ENCODE measurements around the gene TPSD1.
"Not testable (repeated sequence)": the region's sequence is repeated elsewhere in the genome, so short reads cannot be mapped to it uniquely, and the experiment has no call there.

TPSD1 gene

GRCh38 chr16:1255276-1256122 is at the start of gene TPSD1:
Gene TPSD1, plus strand, starts transcription at chr16:1256069. Its CDS starts 212 bp downstream, at chr16:1256281.
- not testable (repeated sequence) for DNase-seq

- DNase-seq: peak; percentile 65
Observed at GRCh38 chr16:1206326-1206725, 49.5 kb upstream of the TPSD1 start.

GRCh38 chr16:1206786-1207185 is 49.1 kb upstream of the TPSD1 start:
- DNase-seq: no peak

- no peak for DNase-seq
Observed at GRCh38 chr16:1208239-1208830, 47.5 kb upstream of the TPSD1 start.

GRCh38 chr16:1209081-1209480 is 46.8 kb upstream of the TPSD1 start:
- DNase-seq: no peak

GRCh38 chr16:1210461-1210860 is 45.4 kb upstream of the TPSD1 start:
- DNase-seq: no peak

GRCh38 chr16:1211451-1212268 is 44.2 kb upstream of the TPSD1 start:
- DNase-seq: no peak

GRCh38 chr16:1212616-1213194 is 43.2 kb upstream of the TPSD1 start:
- DNase-seq: no peak

- DNase-seq: no peak
Observed at GRCh38 chr16:1213231-1213630, 42.6 kb upstream of the TPSD1 start.

- no peak for DNase-seq
Observed at GRCh38 chr16:1213796-1214372, 42.0 kb upstream of the TPSD1 start.

GRCh38 chr16:1214719-1215118 is 41.1 kb upstream of the TPSD1 start:
- no peak for DNase-seq

- peak; percentile 47 for DNase-seq
Observed at GRCh38 chr16:1215574-1216295, 40.1 kb upstream of the TPSD1 start.

- DNase-seq: no peak
Observed at GRCh38 chr16:1216296-1216619, 39.6 kb upstream of the TPSD1 start.

- no peak for DNase-seq
Observed at GRCh38 chr16:1216681-1217400, 39.0 kb upstream of the TPSD1 start.

GRCh38 chr16:1217526-1217925 is 38.3 kb upstream of the TPSD1 start:
- no peak for DNase-seq

- DNase-seq: no peak
Observed at GRCh38 chr16:1218061-1218929, 37.6 kb upstream of the TPSD1 start.

- no peak for DNase-seq
Observed at GRCh38 chr16:1218930-1219611, 36.8 kb upstream of the TPSD1 start.

- no peak for DNase-seq
Observed at GRCh38 chr16:1220098-1220728, 35.7 kb upstream of the TPSD1 start.

- DNase-seq: no peak
Observed at GRCh38 chr16:1220841-1221627, 34.8 kb upstream of the TPSD1 start.
